Neural cell (in vitro differentiated cells): ENCODE data around the gene EGLN1. TPM values are rescaled to one million over a fixed set of nuclear protein-coding genes. Genes with fewer than 3 reads are reported as not detected.

Experiments used
- H2AFZ ChIP-seq: fragments of 200-600, 300-800 bp; sonication (generic), shearing (Covaris generic); 2 replicates; pipeline ENCODE4 v1.6.0; 2014; ENCODE audit warnings: low read depth, mild to moderate bottlenecking, antibody characterized with exemption, low read length, moderate library complexity
- H3F3A ChIP-seq: fragments of 200-600 bp; shearing (Covaris generic); 2 replicates; pipeline ENCODE4 v1.6.1; 2016; ENCODE audit warnings: mild to moderate bottlenecking, moderate library complexity, mixed read lengths, antibody characterized with exemption, low read length; ENCODE audit not compliant: insufficient read depth, poor library complexity, severe bottlenecking
- H3K27ac ChIP-seq: fragments of 200-600, 300-800 bp; sonication (generic), shearing (Covaris generic); 2 replicates; pipeline ENCODE4 v1.5.1; 2014; ENCODE audit warnings: mild to moderate bottlenecking, low read length, moderate library complexity
- H3K27me3 ChIP-seq: fragments of 300-800, 200-600 bp; sonication (generic), shearing (Covaris generic); 2 replicates; pipeline ENCODE4 v1.6.0; 2014; ENCODE audit warnings: mild to moderate bottlenecking, low read depth, low read length, moderate library complexity; ENCODE audit not compliant: insufficient read depth
- H3K36me3 ChIP-seq: fragments of 300-800, 200-600 bp; sonication (generic), shearing (Covaris generic); 2 replicates; pipeline ENCODE4 v1.5.1; 2014; ENCODE audit warnings: mild to moderate bottlenecking, antibody characterized with exemption, low read length, moderate library complexity; ENCODE audit not compliant: insufficient read depth
- H3K4me2 ChIP-seq: fragments of 300-800, 200-600 bp; sonication (generic), shearing (Covaris generic); 2 replicates; pipeline ENCODE4 v1.6.0; 2014; ENCODE audit warnings: mild to moderate bottlenecking, low read length
- H3K4me3 ChIP-seq: fragments of 300-800, 200-600 bp; sonication (generic), shearing (Covaris generic); 2 replicates; pipeline ENCODE4 v1.5.1; 2014; ENCODE audit warnings: mild to moderate bottlenecking, low read length, moderate library complexity
- H3K79me2 ChIP-seq: fragments of 200-600 bp; shearing (Covaris generic); replicated peaks from 2 replicates; pipeline ENCODE4 v1.6.0; 2014; ENCODE audit warnings: mild to moderate bottlenecking, low read length, moderate library complexity; ENCODE audit not compliant: insufficient read depth
- H3K9ac ChIP-seq: fragments of 300-800, 200-600 bp; sonication (generic), shearing (Covaris generic); 2 replicates; pipeline ENCODE4 v1.6.1; 2016; ENCODE audit warnings: mild to moderate bottlenecking, low read length, mixed read lengths
- H3K9me2 ChIP-seq: fragments of 200-600 bp; shearing (Covaris generic); 2 replicates; pipeline ENCODE4 v1.6.1; 2016; ENCODE audit warnings: mild to moderate bottlenecking, low read length, mixed read lengths; ENCODE audit not compliant: insufficient read depth
- H3K9me3 ChIP-seq: fragments of 200-600, 300-800 bp; sonication (generic), shearing (Covaris generic); 2 replicates; pipeline ENCODE4 v1.6.1; 2016; ENCODE audit warnings: mild to moderate bottlenecking, mixed run types, low read length, moderate library complexity, mixed read lengths
- H4K20me1 ChIP-seq: fragments of 200-600 bp; shearing (Covaris generic); 2 replicates; pipeline ENCODE4 v1.6.1; 2016; ENCODE audit warnings: mild to moderate bottlenecking, mixed run types; ENCODE audit not compliant: insufficient read depth
- CTCF ChIP-seq: fragments of 450-650 bp; IDR thresholded peaks from 2 replicates; pipeline ENCODE4 v1.5.1; 2014; ENCODE audit warnings: antibody characterized with exemption, mild to moderate bottlenecking, moderate library complexity; ENCODE audit not compliant: poor library complexity, severe bottlenecking
- EP300 ChIP-seq: fragments of 450-650 bp; conservative IDR thresholded peaks from 2 replicates; pipeline ENCODE4 v1.6.1; 2014; ENCODE audit warnings: antibody characterized with exemption, mild to moderate bottlenecking, moderate library complexity; ENCODE audit not compliant: poor library complexity, severe bottlenecking
- EZH2 ChIP-seq: fragments of 200-600, 300-800 bp; shearing (Covaris generic), sonication (generic); IDR thresholded peaks from 2 replicates; pipeline ENCODE4 v1.6.1; 2014; ENCODE audit warnings: antibody characterized with exemption, low read length, borderline replicate concordance, mild to moderate bottlenecking; ENCODE audit not compliant: insufficient read depth, poor library complexity, severe bottlenecking
- MXI1 ChIP-seq: fragments of 450-650 bp; conservative IDR thresholded peaks from 2 replicates; pipeline ENCODE4 v1.6.1; 2014; ENCODE audit warnings: antibody characterized with exemption, mild to moderate bottlenecking; ENCODE audit not compliant: poor library complexity, severe bottlenecking
- POLR2AphosphoS5 ChIP-seq: IDR thresholded peaks from 2 replicates; pipeline ENCODE4 v1.6.1; 2012
- RAD21 ChIP-seq: fragments of 450-650 bp; conservative IDR thresholded peaks from 2 replicates; pipeline ENCODE4 v1.6.1; 2014; ENCODE audit warnings: antibody characterized with exemption, mild to moderate bottlenecking, moderate library complexity
- REST ChIP-seq: IDR thresholded peaks from 2 replicates; pipeline ENCODE4 v1.6.1; 2012; ENCODE audit warnings: borderline replicate concordance
- SMC3 ChIP-seq: fragments of 450-650 bp; conservative IDR thresholded peaks from 2 replicates; pipeline ENCODE4 v1.6.1; 2014; ENCODE audit warnings: antibody characterized with exemption, mild to moderate bottlenecking, moderate library complexity; ENCODE audit not compliant: poor library complexity
- TAF1 ChIP-seq: IDR thresholded peaks from 2 replicates; pipeline ENCODE4 v1.6.1; 2012; ENCODE audit warnings: low read depth
- polyA plus RNA-seq: library from polyadenylated mRNA; depleted of rRNA; stranded (reverse); fragments of >200 nt; gene quantifications from 2 replicates; pipeline ENCODE4 v1.2.3, GENCODE V29; 2014

EGLN1 gene
- polyA plus RNA-seq, 1 donor from 2014 or later, result 33.2 TPM

GRCh38 chr1:231443363-231443762, 21.3 kb upstream of the EGLN1 start:
- H3K9me2 ChIP-seq, result no peaks in the 10 kb centered on the region
- H4K20me1 ChIP-seq, result no peaks in the 10 kb centered on the region
- no peaks in the 10 kb centered on the region for H3K9me3 ChIP-seq
- H3K9ac ChIP-seq, result no peak overlapping the region
- no peaks in the 10 kb centered on the region for H3K27me3 ChIP-seq
- no peak overlapping the region for H3K4me2 ChIP-seq
- H3F3A ChIP-seq, result no peaks in the 10 kb centered on the region
- no peak overlapping the region for H2AFZ ChIP-seq
- H3K36me3 ChIP-seq, result no peaks in the 10 kb centered on the region
- no peak overlapping the region for H3K4me3 ChIP-seq
- H3K79me2 ChIP-seq, result no peaks in the 10 kb centered on the region
- TF ChIP-seq SMC3 (no peak), EZH2 (no peak), MXI1 (no peak), RAD21 (no peak), TAF1 (no peak), CTCF (no peak), EP300 (no peak), REST (no peak), POLR2AphosphoS5 (no peak)
- H3K27ac ChIP-seq, result no peak overlapping the region

- Histone ChIP-seq H3K36me3 (no peaks in the 10 kb centered on the region), H3K9ac (no peak overlapping the region), H3K9me2 (no peaks in the 10 kb centered on the region), H2AFZ (no peak overlapping the region), H3K4me2 (no peak overlapping the region), H4K20me1 (no peaks in the 10 kb centered on the region), H3K27me3 (no peaks in the 10 kb centered on the region), H3K4me3 (no peak overlapping the region), H3K27ac (no peak overlapping the region), H3K79me2 (no peaks in the 10 kb centered on the region), H3F3A (no peaks in the 10 kb centered on the region), H3K9me3 (no peaks in the 10 kb centered on the region)
- TF ChIP-seq EP300 (no peak), TAF1 (no peak), POLR2AphosphoS5 (no peak), EZH2 (no peak), CTCF (no peak), SMC3 (no peak), RAD21 (no peak), REST (no peak), MXI1 (no peak)
Observed at GRCh38 chr1:231442735-231443134, 20.6 kb upstream of the EGLN1 start.
